Cardiac muscle cell (in vitro differentiated cells and primary cell): ENCODE data around the gene CTDSP2. TPM values are rescaled to one million over a fixed set of nuclear protein-coding genes. Genes with fewer than 3 reads are reported as not detected.
"Not testable (repeated sequence)": the region's sequence is repeated elsewhere in the genome, so short reads cannot be mapped to it uniquely, and the experiment has no call there.

Experiments used
- DNase-seq, 2 donors: peaks; one replicate each; pipeline versions ENCODE4 v3.0.0 to v3.0.0-alpha.2; 2010 to 2017; ENCODE audit warnings: low read depth in 1 of 2, low spot score in 1 of 2
- H3K27ac ChIP-seq: fragments of 200-600 bp; sonication (generic); 2 replicates; pipeline ENCODE4 v1.5.1; 2016
- H3K27me3 ChIP-seq: fragments of 200-600 bp; sonication (generic); 2 replicates; pipeline ENCODE4 v1.6.0; 2016; ENCODE audit warnings: control low read depth
- H3K36me3 ChIP-seq: fragments of 200-600 bp; sonication (generic); 2 replicates; pipeline ENCODE4 v1.5.1; 2016; ENCODE audit warnings: control low read depth
- H3K4me1 ChIP-seq: fragments of 200-600 bp; sonication (generic); 2 replicates; pipeline ENCODE4 v1.8.1; 2017; ENCODE audit warnings: low read depth, mild to moderate bottlenecking, mixed run types
- H3K4me3 ChIP-seq: fragments of 200-600 bp; sonication (generic); 2 replicates; pipeline ENCODE4 v1.5.1; 2016; ENCODE audit warnings: mild to moderate bottlenecking
- H3K9me3 ChIP-seq: fragments of 200-600 bp; sonication (generic); 2 replicates; pipeline ENCODE4 v1.5.1; 2017; ENCODE audit warnings: low read depth, mild to moderate bottlenecking, control low read depth
- polyA plus RNA-seq: library from polyadenylated mRNA; unstranded; fragments of >200 nt; fragmentation: Nextera tagmentation; extraction: Ambion mirVana; gene quantifications from 2 replicates; pipeline ENCODE4 v1.2.1, GENCODE V29; 2016
- total RNA-seq: library from RNA; depleted of rRNA; stranded (reverse); fragments of >200 nt; gene quantifications from 2 replicates; pipeline ENCODE4 v1.2.3, GENCODE V29; 2016
- TF ChIP-seq, protein P1 (sequence below): IDR thresholded peaks from 2 replicates; pipeline ENCODE4 v1.5.1; 2012; ENCODE audit warnings: low read depth, mild to moderate bottlenecking, low read length

Gene CTDSP2
- total and polyA plus RNA-seq, 2 experiments from 2014 or later = 82.9 to 105 TPM

DNA sequence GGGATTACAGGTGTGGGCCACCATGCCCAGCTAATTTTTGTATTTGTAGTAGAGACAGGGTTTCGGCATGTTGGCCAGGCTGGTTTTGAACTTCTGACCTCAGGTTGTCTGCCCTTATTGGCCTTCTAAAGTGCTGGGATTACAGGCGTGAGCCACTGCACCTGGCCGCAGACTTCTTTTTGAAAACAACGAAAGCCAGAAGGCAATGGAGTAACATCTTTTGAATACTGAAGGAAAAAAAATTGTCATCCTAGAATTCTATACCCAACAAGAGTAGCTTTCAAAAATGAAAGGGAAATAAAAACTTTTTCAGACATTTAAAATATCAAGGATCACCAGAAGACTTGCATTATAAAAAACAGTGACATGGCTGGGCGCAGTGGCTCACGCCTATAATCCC lies 38.7 kb upstream of the CTDSP2 start:
- Histone ChIP-seq H3K36me3 (no peaks in the 10 kb centered on the region), H3K27ac (no peak overlapping the region), H3K27me3 (no peaks in the 10 kb centered on the region), H3K4me3 (no peak overlapping the region), H3K4me1 (peaks cover 31% of the 10 kb centered on the region), H3K9me3 (no peaks in the 10 kb centered on the region)
- no peak for DNase-seq
- TF ChIP-seq, protein P1, sequence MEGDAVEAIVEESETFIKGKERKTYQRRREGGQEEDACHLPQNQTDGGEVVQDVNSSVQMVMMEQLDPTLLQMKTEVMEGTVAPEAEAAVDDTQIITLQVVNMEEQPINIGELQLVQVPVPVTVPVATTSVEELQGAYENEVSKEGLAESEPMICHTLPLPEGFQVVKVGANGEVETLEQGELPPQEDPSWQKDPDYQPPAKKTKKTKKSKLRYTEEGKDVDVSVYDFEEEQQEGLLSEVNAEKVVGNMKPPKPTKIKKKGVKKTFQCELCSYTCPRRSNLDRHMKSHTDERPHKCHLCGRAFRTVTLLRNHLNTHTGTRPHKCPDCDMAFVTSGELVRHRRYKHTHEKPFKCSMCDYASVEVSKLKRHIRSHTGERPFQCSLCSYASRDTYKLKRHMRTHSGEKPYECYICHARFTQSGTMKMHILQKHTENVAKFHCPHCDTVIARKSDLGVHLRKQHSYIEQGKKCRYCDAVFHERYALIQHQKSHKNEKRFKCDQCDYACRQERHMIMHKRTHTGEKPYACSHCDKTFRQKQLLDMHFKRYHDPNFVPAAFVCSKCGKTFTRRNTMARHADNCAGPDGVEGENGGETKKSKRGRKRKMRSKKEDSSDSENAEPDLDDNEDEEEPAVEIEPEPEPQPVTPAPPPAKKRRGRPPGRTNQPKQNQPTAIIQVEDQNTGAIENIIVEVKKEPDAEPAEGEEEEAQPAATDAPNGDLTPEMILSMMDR = no peak

DNA sequence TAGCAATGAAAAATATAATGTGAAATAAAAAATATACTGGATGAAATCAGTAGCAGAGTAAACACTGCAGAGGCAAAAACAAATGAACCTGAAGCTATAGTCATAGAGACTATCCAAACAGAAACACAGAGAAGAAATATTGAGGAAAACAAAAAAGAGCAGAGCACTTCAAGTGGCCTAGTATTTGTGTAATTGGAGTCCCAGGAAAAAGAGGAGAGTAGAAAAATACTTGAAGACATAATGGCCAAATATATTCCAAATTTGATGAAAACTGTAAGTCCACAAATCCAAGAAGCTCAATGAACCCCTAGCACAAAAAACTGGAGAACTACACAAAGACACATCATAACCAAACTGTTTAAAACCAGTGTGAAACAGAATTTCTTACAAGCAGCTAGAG lies 37.2 kb upstream of the CTDSP2 start:
- H3K27me3 ChIP-seq = no peaks in the 10 kb centered on the region
- TF ChIP-seq, protein P1 = no peak
- no peak for DNase-seq
- H3K27ac ChIP-seq = no peak overlapping the region
- H3K4me1 ChIP-seq = peaks cover 21% of the 10 kb centered on the region
- H3K4me3 ChIP-seq = no peak overlapping the region
- no peaks in the 10 kb centered on the region for H3K36me3 ChIP-seq
- H3K9me3 ChIP-seq = no peaks in the 10 kb centered on the region

DNA sequence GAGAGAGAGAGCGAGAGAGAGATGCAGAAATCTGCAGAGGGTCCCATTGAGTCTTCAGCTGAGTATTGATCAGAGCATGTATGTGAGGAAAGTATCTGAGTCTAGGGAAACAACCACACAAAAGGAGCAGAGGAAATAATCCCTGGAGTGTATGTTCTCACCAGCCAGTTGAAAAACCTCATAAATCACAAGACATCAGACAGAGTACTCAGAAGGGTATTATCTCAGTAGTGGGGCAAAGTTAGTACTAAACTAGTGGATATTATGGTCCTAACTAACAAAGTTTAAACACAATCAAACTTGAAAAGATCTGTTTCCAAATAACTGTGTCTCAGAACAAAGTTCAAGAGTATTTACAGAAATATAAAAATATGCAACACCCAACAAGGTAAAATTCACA lies 36.5 kb upstream of the CTDSP2 start:
- H3K9me3 ChIP-seq = no peaks in the 10 kb centered on the region
- peaks cover 15% of the 10 kb centered on the region for H3K4me1 ChIP-seq
- no peak overlapping the region for H3K4me3 ChIP-seq
- H3K27me3 ChIP-seq = no peaks in the 10 kb centered on the region
- TF ChIP-seq, protein P1 = no peak
- no peak overlapping the region for H3K27ac ChIP-seq
- no peaks in the 10 kb centered on the region for H3K36me3 ChIP-seq
- DNase-seq = no peak

DNA sequence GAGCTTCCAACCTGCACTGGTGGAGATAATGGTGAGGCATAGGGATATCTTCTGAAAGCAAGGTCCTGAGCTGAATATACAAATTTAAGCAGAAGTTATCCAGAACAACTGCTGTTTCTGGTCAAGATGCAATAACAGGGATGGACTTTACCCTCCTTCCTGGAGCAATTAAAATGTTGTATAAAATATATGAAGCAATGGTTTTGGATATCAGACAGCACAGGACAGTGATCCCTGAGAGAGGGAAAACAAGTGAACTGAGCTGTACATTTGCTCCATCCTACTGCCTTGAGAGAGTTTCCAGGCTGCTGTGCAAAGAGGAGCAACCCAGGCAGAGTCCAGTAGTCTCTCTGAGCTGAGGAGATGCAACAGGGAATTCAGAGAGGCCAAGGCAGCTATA lies 36.0 kb upstream of the CTDSP2 start:
- no peak for DNase-seq
- H3K4me3 ChIP-seq = no peak overlapping the region
- no peak overlapping the region for H3K27ac ChIP-seq
- peaks cover 10% of the 10 kb centered on the region for H3K4me1 ChIP-seq
- H3K36me3 ChIP-seq = no peaks in the 10 kb centered on the region
- no peaks in the 10 kb centered on the region for H3K27me3 ChIP-seq
- TF ChIP-seq, protein P1 = no peak
- H3K9me3 ChIP-seq = no peaks in the 10 kb centered on the region

DNA sequence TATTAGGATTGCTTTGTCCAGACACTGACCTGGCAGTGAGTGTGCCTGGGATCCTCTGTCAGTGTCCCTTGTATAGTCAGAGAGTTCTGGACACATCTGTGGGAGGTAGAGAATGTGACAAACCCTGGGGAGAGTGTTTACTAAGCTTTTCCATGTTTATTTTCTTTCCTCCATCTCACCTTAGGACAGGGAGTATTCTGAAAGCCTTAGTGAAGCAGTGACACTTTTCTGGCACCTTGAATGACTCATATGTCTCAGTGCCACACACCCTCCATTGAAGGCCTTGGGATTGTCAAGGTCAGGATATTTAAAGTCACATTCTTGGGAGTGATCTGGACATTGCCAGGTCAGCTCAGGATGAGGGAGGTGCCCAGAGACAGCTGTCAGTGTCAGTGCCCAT lies 34.9 kb upstream of the CTDSP2 start:
- TF ChIP-seq, protein P1 = no peak
- H3K27me3 ChIP-seq = no peaks in the 10 kb centered on the region
- H3K9me3 ChIP-seq = no peaks in the 10 kb centered on the region
- DNase-seq = no peak
- no peak overlapping the region for H3K4me3 ChIP-seq
- H3K27ac ChIP-seq = peak overlapping the region; percentile 39
- no peaks in the 10 kb centered on the region for H3K36me3 ChIP-seq
- H3K4me1 ChIP-seq = peaks cover 4% of the 10 kb centered on the region

DNA sequence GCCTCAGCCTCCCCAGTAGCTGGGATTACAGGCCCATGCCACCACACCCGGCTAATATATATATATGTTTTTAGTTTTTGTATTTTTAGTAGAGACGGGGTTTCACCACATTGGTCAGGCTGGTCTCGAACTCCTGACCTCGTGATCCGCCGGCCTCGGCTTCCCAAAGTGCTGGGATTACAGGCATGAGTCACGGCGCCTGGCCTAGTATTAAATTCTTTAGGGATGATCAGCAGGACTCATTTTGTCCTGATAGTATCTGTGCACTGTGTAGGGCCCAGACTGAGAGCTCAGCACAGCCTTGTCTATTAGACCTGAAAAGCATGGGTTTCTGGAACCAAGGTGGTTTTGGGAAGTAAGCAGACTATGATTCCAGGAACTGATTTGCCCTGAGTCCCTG lies 34.5 kb upstream of the CTDSP2 start:
- H3K4me3 ChIP-seq, DNase-seq, H3K4me1 ChIP-seq, H3K9me3 ChIP-seq, H3K36me3 ChIP-seq, H3K27me3 ChIP-seq: not testable (repeated sequence)
- H3K27ac ChIP-seq = peak overlapping the region; percentile 39
